ENCODE measurements around the gene GPR137. TPM values are rescaled to one million over a fixed set of nuclear protein-coding genes. Genes with fewer than 3 reads are reported as not detected.

Gene GPR137
- total and polyA plus RNA-seq, 9 of the 15 experiments (the other 6 are each of a cell fraction or from before 2014, with no cell fraction given): 0.32 to 26.7 (median 10.7) TPM

- no peak for TF ChIP-seq SIRT6 (IDR thresholded peaks at IDR 0.05; ENCODE audit: low read depth, low read length)
- no peak for TF ChIP-seq ZNF695 (CRISPR knock-in tag; IDR thresholded peaks at IDR 0.05)
- TF ChIP-seq IFI16 (CRISPR knock-in tag; IDR thresholded peaks at IDR 0.05): no peak
Measured at GRCh38 chr11:64247729-64248531, 37.7 kb upstream of the GPR137 start (continued).

GRCh38 chr11:64248578-64248977, 37.1 kb upstream of the GPR137 start:
- peak overlapping the region; percentile 71; the same call in 1 of the 2 replicates for H2AFZ ChIP-seq (ENCODE audit: low read depth, low read length)
- POLR2A ChIA-PET: interaction anchor here (0.6 to 7.8 kb wide), 5 partner anchors 8 to 237 kb away, joined by 3 to 58 read pairs (median 4); no protein-coding TSS in a partner anchor
- no peaks in the 10 kb centered on the region for H3K9me1 ChIP-seq (ENCODE audit: control insufficient read depth, insufficient read depth, low read length)
- peak overlapping the region; percentile 80 to 95; a peak in 3 of 4 replicates for H3K9ac ChIP-seq (ENCODE audit: insufficient read depth in 1 of 2, low read depth in 2 of 2, low read length in 2 of 2)
- H3K27ac ChIP-seq (ENCODE audit: extremely low read depth, low read depth, low read length): peak overlapping the region; percentile 38; the same call in 1 of the 3 replicates
- no peak overlapping the region for H3K4me3 ChIP-seq
- no TSS peak for BruUV-seq (replicated peaks)
- WGBS (ENCODE audit: insufficient coverage, low coverage, missing lambda C conversion rate): 23% methylated on average over 5 of the region's 7 CpGs
- H3K4me2 ChIP-seq (ENCODE audit: insufficient read depth, low read length): no peak overlapping the region; the same call in 1 of the 2 replicates
- in situ Hi-C loops (cut with MboI): no loop called here
- intact Hi-C loops (cut with micrococcal nuclease): loop anchor here (10.0 kb wide), 1 partner anchor 56 kb away; the partner anchor contains the start of genes CATSPERZ and ESRRA
- H3K79me2 ChIP-seq (ENCODE audit: control insufficient read depth, insufficient read depth, low read length): peaks cover 50% of the 10 kb centered on the region
- peak in 2 of 4 experiments; percentile 31 to 43 for DNase-seq (ENCODE audit: extremely low read depth in 1 of 4, low spot score in 3 of 4)
- ATAC-seq: no peak
- no peak for FAIRE-seq
- H3K4me1 ChIP-seq (replicated peaks in 1 of 2; ENCODE audit: control insufficient read depth in 2 of 2, insufficient read depth in 2 of 2, low read length in 2 of 2): peaks cover 36 to 92% of the 10 kb centered on the region in 2 experiments
- CTCF ChIA-PET (ENCODE audit: low intra/inter-chr PET ratio): no interaction called here
- H3K27me3 ChIP-seq (ENCODE audit: control insufficient read depth in 2 of 2, insufficient read depth in 2 of 2, low read length in 2 of 2): no peaks in the 10 kb centered on the region
- no peaks in the 10 kb centered on the region for H3K9me3 ChIP-seq (replicated peaks; ENCODE audit: control insufficient read depth, insufficient read depth, low read depth, low read length)
- H4K20me1 ChIP-seq (replicated peaks; ENCODE audit: control insufficient read depth, insufficient read depth, low read length): peaks cover 7% of the 10 kb centered on the region
- peaks cover 32% of the 10 kb centered on the region for H3K36me3 ChIP-seq (ENCODE audit: control insufficient read depth, insufficient read depth, low read length)
- no peak for TF ChIP-seq ZKSCAN1 (IDR thresholded peaks at IDR 0.05; ENCODE audit: low read depth, low read length)
- no peak for TF ChIP-seq POLR3G (IDR thresholded peaks at IDR 0.05; ENCODE audit: extremely low read depth, insufficient read length, insufficient replicate concordance)
- TF ChIP-seq DDX20 (tag; IDR thresholded peaks at IDR 0.05; ENCODE audit: low read depth): no peak
- no peak for TF ChIP-seq ZKSCAN8 (CRISPR knock-in tag; IDR thresholded peaks at IDR 0.05)
- no peak for TF ChIP-seq SLC30A9 (CRISPR knock-in tag; IDR thresholded peaks at IDR 0.05)
- TF ChIP-seq MAZ (CRISPR knock-in tag; conservative IDR thresholded peaks at IDR 0.05 in 1 of 2, IDR thresholded peaks at IDR 0.05 in 1 of 2): no peak
- no peak for TF ChIP-seq ZNF197 (CRISPR knock-in tag; IDR thresholded peaks at IDR 0.05; ENCODE audit: low read depth)
- no peak for TF ChIP-seq ZNF24 (IDR thresholded peaks at IDR 0.05)
- TF ChIP-seq CREBBP (IDR thresholded peaks at IDR 0.05; ENCODE audit: low read depth, low read length): no peak
- TF ChIP-seq UBTF (IDR thresholded peaks at IDR 0.05; ENCODE audit: borderline replicate concordance in 1 of 2, low read depth in 2 of 2, low read length in 2 of 2): no peak
- TF ChIP-seq, protein P1, sequence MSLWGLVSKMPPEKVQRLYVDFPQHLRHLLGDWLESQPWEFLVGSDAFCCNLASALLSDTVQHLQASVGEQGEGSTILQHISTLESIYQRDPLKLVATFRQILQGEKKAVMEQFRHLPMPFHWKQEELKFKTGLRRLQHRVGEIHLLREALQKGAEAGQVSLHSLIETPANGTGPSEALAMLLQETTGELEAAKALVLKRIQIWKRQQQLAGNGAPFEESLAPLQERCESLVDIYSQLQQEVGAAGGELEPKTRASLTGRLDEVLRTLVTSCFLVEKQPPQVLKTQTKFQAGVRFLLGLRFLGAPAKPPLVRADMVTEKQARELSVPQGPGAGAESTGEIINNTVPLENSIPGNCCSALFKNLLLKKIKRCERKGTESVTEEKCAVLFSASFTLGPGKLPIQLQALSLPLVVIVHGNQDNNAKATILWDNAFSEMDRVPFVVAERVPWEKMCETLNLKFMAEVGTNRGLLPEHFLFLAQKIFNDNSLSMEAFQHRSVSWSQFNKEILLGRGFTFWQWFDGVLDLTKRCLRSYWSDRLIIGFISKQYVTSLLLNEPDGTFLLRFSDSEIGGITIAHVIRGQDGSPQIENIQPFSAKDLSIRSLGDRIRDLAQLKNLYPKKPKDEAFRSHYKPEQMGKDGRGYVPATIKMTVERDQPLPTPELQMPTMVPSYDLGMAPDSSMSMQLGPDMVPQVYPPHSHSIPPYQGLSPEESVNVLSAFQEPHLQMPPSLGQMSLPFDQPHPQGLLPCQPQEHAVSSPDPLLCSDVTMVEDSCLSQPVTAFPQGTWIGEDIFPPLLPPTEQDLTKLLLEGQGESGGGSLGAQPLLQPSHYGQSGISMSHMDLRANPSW (CRISPR knock-in tag; IDR thresholded peaks at IDR 0.05): no peak
- TF ChIP-seq ZNF75A (CRISPR knock-in tag; IDR thresholded peaks at IDR 0.05): no peak
- TF ChIP-seq CSDE1 (IDR thresholded peaks at IDR 0.05): no peak
